Amniotic epithelial cell (primary cell): ENCODE measurements around the gene VPS41.
A peak's percentile ranks its signal among the peaks of the same experiment; 100 is the strongest.

Experiments used
- DNase-seq: peaks from one replicate; pipeline ENCODE4 v3.0.0-alpha.2; 2010; ENCODE audit warnings: low read depth

Gene VPS41

GRCh38 chr7:38806912-38807311, 102.1 kb downstream of the VPS41 start:
- no peak for DNase-seq

- no peak for DNase-seq
These were observed 107.2 kb downstream of the VPS41 start for GRCh38 chr7:38801786-38802185.

GRCh38 chr7:38798552-38799267, 110.3 kb downstream of the VPS41 start:
- no peak for DNase-seq

GRCh38 chr7:38796626-38797501, 112.1 kb downstream of the VPS41 start:
- DNase-seq = peak; percentile 53

- no peak for DNase-seq
These were observed 113.4 kb downstream of the VPS41 start for GRCh38 chr7:38795593-38795992.

- no peak for DNase-seq
These were observed 127.0 kb downstream of the VPS41 start for GRCh38 chr7:38781991-38782390.

GRCh38 chr7:38777609-38778008, 131.4 kb downstream of the VPS41 start:
- no peak for DNase-seq

- DNase-seq = no peak
These were observed 133.3 kb downstream of the VPS41 start for GRCh38 chr7:38775506-38776175.

GRCh38 chr7:38773430-38773829, 135.6 kb downstream of the VPS41 start:
- DNase-seq = peak; percentile 5

GRCh38 chr7:38760226-38760625, 148.8 kb downstream of the VPS41 start:
- no peak for DNase-seq

GRCh38 chr7:38759028-38759427, 150.0 kb downstream of the VPS41 start:
- no peak for DNase-seq

GRCh38 chr7:38757931-38758330, 151.1 kb downstream of the VPS41 start:
- DNase-seq = no peak

- DNase-seq = no peak
These were observed 152.5 kb downstream of the VPS41 start for GRCh38 chr7:38756521-38756920.

- no peak for DNase-seq
These were observed 155.6 kb downstream of the VPS41 start for GRCh38 chr7:38753347-38753746.

- DNase-seq = peak; percentile 29
These were observed 157.6 kb downstream of the VPS41 start for GRCh38 chr7:38751416-38751815.

GRCh38 chr7:38748056-38748610, 160.9 kb downstream of the VPS41 start:
- DNase-seq = peak; percentile 29

- DNase-seq = no peak
These were observed 162.6 kb downstream of the VPS41 start for GRCh38 chr7:38746438-38746837.

- peak; percentile 70 for DNase-seq
These were observed 164.2 kb downstream of the VPS41 start for GRCh38 chr7:38744746-38745145.

- DNase-seq = no peak
These were observed 165.1 kb downstream of the VPS41 start for GRCh38 chr7:38743899-38744298.

- DNase-seq = no peak
These were observed 168.9 kb downstream of the VPS41 start for GRCh38 chr7:38740041-38740440.

GRCh38 chr7:38736138-38736537, 172.9 kb downstream of the VPS41 start:
- DNase-seq = no peak

- DNase-seq = peak; percentile 43
These were observed 177.8 kb downstream of the VPS41 start for GRCh38 chr7:38731215-38731614.
